Measurements from ENCODE around the gene SPEF1. TPM values are rescaled to one million over a fixed set of nuclear protein-coding genes. Genes with fewer than 3 reads are reported as not detected.

Gene SPEF1
- total and polyA plus RNA-seq, 10 of the 15 experiments (the other 5 are each of a cell fraction or from before 2014, with no cell fraction given): 0.12 TPM; not detected in 9

- H3K9me3 ChIP-seq (replicated peaks; ENCODE audit: control insufficient read depth, insufficient read depth, low read length): no peaks in the 10 kb centered on the region
- no peak overlapping the region for H3K4me2 ChIP-seq (ENCODE audit: control insufficient read depth, insufficient read depth)
- peaks cover 23 to 28% of the 10 kb centered on the region in 2 experiments for H3K36me3 ChIP-seq (ENCODE audit: control insufficient read depth in 2 of 2, insufficient read depth in 2 of 2, low read length in 1 of 2)
- H4K20me1 ChIP-seq (ENCODE audit: control insufficient read depth, insufficient read depth): no peaks in the 10 kb centered on the region
- peaks cover 5% of the 10 kb centered on the region for H3K79me2 ChIP-seq (ENCODE audit: control insufficient read depth, insufficient read depth, low read length)
- H3K4me3 ChIP-seq: no peak overlapping the region
- H3K9ac ChIP-seq (ENCODE audit: control insufficient read depth, insufficient read depth, low read length): no peak overlapping the region
- ChIA-PET CTCF (no interaction called here), POLR2A (no interaction called here), SMC1A (ENCODE audit: uncharacterized antibody, unreplicated experiment) (no interaction called here), RAD21 (ENCODE audit: unreplicated experiment) (no interaction called here)
- in situ Hi-C loops (cut with MboI) (no loop called here), intact Hi-C loops (cut with micrococcal nuclease; ENCODE audit: unreplicated experiment) (no loop called here)
- TF ChIP-seq ESRRA (IDR thresholded peaks at IDR 0.05; ENCODE audit: low read length) (no peak), EP300 (IDR thresholded peaks at IDR 0.05; ENCODE audit: borderline replicate concordance in 1 of 2, control insufficient read depth in 1 of 2, low read depth in 2 of 2, low read length in 2 of 2) (no peak), TAF1 (IDR thresholded peaks at IDR 0.05; ENCODE audit: borderline replicate concordance, low read depth, low read length) (no peak), TARDBP (IDR thresholded peaks at IDR 0.05; ENCODE audit: borderline replicate concordance) (no peak), MEF2A (IDR thresholded peaks at IDR 0.05; ENCODE audit: insufficient read depth, low read depth, low read length) (no peak), YY1 (IDR thresholded peaks at IDR 0.05; ENCODE audit: low read depth, low read length) (no peak), KDM1A (IDR thresholded peaks at IDR 0.05; ENCODE audit: borderline replicate concordance) (no peak), E4F1 (IDR thresholded peaks at IDR 0.05; ENCODE audit: borderline replicate concordance, partially characterized antibody) (no peak)
- TF ChIP-seq, protein P1, sequence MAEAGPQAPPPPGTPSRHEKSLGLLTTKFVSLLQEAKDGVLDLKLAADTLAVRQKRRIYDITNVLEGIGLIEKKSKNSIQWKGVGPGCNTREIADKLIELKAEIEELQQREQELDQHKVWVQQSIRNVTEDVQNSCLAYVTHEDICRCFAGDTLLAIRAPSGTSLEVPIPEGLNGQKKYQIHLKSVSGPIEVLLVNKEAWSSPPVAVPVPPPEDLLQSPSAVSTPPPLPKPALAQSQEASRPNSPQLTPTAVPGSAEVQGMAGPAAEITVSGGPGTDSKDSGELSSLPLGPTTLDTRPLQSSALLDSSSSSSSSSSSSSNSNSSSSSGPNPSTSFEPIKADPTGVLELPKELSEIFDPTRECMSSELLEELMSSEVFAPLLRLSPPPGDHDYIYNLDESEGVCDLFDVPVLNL (IDR thresholded peaks at IDR 0.05; ENCODE audit: low read depth, low read length): no peak
- H3K27me3 ChIP-seq (replicated peaks in 1 of 2; ENCODE audit: control insufficient read depth in 2 of 2, insufficient read depth in 2 of 2, low read length in 1 of 2): no peaks in the 10 kb centered on the region
- FAIRE-seq (no peak), ATAC-seq (no peak), DNase-seq (ENCODE audit: low read depth, low spot score) (no peak)
- no TSS peak for BruUV-seq (replicated peaks)
- no peak overlapping the region for H2AFZ ChIP-seq (ENCODE audit: control insufficient read depth, low read depth, low read length)
- WGBS (ENCODE audit: insufficient coverage, insufficient replicate concordance, low lambda C conversion rate, missing lambda C conversion rate): 92% methylated on average over 6 of the region's 6 CpGs
- peaks cover 26% of the 10 kb centered on the region for H3K4me1 ChIP-seq (ENCODE audit: control insufficient read depth, insufficient read depth, low read length)
- H3K27ac ChIP-seq (ENCODE audit: control insufficient read depth, insufficient read depth): no peak overlapping the region
Measured at GRCh38 chr20:3803854-3804253, 22.6 kb upstream of the SPEF1 start.
